ENCODE data around the gene CDH4. TPM values are rescaled to one million over a fixed set of nuclear protein-coding genes. Genes with fewer than 3 reads are reported as not detected.
A peak's percentile ranks its signal among the peaks of the same experiment; 100 is the strongest.

The CDH4 gene
- total RNA-seq, 2 donors from 2014 or later: 0.06 to 0.08 TPM

DNA sequence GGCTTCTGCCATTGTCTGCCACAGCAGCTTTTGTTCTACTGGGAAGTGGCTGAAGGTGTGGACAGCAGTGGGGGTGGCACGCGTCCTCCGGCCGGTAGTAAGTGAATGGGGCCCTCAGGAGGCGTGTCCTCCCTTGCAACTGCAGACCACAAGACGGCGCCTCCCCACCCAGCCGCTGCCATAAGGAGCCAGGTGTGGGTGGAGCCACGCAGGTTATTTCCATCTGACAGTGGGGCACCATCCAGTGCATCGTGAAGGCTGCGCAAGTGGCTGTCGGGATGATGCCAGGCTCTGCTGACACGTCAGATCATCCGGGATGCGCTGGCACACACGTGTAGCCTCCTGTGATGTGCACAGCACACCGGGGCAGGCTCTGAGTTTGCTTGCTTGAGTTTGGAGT, 379.7 kb downstream of the CDH4 start:
- intact Hi-C loops (cut with DNase I): no loop called here
- ATAC-seq (no peak), DNase-seq (peak; percentile 6)

DNA sequence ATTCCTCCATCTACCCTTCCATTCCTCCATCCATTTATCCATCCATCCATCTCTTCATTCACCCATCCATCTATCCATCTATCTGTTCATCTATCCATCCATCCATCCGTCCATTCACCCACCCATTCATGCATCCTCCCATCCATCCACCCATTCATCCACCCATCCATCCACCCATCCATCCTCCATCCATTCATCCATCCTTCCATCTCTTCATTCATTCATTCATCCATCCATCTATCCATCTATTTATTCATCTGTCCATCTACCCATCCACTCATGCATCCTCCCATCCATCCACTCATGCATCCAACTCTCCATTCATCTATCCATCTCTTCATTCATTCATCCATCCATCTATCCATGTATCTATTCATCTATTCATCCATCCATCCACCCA, 380.9 kb downstream of the CDH4 start:
- DNase-seq (no peak), ATAC-seq (no peak)
- intact Hi-C loops (cut with DNase I): no loop called here

DNA sequence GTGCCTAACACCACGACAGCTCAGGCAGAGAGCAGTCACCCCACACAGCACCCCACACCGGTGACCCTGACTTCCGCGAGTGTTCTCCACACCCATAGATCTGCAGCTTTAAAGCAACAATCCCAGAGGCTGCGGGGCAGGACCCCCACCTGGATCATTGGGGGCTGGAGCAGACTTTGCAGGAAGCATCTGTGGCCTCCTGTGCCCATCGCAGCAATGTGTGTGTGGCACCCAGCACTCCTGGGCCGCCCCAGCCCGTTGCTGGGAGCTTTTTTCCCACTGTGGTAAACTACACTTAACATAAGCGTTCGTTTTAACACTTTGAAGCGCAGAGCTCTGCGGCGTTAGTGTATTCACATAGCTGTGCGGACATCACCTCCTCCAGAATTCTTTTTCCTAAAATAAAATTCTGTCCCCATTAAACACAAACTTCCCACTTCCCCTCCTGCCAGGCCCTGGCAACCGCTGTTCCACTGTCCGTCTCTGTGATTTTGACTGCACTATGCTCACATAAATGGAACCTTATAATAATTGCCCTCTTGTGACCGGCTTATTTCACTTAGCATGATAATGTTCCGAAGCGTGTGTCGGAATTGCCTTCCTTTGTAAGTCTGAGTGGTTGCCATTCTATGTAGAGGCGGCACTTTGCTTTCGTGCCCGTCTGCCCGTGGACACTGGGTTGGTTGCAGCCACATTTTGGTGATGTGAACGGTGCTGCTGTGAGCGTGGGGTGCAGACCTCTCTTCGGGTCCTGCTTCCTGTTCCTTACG, 382.5 kb downstream of the CDH4 start:
- intact Hi-C loops (cut with DNase I): no loop called here
- no peak for DNase-seq
- no peak for ATAC-seq

DNA sequence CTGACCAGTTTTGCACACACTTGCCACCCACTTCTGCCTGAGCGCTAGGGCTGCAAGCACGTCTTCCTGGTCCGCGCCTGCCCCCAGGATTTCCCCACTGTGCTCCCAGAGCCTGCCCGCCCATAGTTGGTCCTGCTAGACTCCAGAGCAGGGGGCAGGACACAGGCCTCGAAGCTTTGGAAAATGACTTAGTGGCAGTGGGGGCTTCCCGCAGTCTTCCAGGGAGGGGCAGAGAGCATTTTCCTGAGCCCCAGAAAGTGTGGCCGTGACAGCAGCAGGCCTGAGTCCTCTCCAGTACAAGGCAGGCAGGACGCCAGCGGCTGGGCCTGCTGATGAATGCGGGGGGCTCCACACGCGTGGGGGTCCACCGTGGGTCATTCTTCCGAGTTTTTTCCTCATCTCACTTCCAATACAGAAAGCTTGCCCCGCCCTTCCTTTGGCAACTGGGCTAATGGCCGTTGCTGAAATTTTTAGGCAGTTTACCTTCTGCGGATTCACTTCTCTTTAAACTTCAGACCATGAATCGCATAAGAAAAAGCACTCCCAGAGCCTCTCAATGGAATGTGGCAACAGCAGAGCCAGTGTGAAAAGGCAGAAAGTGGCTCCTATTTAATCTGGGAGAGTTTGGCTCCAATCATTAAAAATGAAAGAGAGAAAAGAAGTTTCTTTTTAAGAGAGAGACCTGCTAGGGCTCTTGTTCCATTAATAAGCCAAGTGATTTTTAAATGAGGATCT, 383.8 kb downstream of the CDH4 start:
- intact Hi-C loops (cut with DNase I): no loop called here
- no peak for ATAC-seq
- no peak for DNase-seq

DNA sequence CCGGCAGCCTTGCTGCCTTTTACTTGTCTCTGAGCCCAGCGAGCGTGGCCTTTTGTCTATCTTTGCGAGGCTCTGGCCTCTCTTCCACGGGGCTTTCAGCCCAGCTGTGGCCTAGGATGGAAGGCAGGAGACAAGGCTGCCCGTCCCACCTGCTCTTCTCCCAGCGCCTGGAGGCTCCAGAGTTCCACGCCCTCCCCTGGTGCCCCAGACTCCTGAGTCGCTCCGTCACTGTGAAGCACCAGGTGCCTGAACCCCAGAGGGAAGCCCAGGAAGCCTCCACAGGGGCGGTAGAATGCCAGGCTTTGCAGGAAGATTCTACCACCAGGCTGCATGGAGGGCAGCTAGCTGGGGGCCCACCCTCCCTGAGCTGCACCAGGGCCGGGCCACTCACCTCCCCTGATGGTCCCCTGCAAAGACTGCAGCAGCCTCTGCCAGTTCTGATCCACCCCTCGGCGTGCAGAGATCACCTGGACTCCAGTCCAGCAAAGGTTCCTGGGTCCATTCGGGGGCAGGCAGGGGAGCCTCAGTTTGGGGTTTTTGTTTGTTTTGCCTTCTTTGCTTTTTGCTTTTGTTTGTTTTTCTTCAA, 384.6 kb downstream of the CDH4 start:
- no peak for ATAC-seq
- DNase-seq: no peak
- intact Hi-C loops (cut with DNase I): no loop called here

DNA sequence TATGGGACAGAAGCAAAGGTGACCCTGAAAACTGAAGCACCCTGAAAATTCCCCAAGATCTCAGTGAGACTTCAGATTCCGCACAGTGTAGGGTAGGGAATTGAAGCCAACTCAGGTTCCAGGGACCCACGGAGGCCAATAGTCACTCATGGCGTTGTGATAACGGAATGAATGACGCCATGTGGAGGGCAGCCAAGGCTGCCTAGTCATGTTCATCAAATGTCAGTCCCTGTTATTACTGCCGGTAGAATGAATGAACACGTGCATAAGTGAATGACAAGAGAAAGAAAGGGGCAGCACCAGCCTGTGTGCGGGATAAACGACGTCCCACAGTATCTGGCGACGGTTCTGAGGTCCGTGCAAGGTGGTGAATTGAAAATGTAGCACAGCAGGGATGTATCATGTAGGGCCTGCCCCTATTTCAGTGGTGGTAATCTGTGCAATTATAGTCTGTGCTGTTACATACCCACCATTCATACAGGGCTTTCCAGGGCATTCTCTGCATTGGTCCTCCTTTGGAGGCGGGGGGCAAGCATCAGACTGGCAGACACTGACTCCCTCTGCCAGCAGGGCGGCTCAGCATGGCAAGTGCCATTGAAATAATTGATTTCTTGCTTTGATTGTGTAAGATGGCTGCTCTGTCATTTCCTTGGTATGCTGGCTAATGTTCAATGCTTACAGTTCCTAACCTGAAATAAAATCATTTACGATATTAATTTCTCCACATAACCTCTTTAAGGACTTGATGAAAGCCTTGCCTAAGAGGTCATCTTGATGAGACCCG, 386.9 kb downstream of the CDH4 start:
- intact Hi-C loops (cut with DNase I): no loop called here
- ATAC-seq: no peak

DNA sequence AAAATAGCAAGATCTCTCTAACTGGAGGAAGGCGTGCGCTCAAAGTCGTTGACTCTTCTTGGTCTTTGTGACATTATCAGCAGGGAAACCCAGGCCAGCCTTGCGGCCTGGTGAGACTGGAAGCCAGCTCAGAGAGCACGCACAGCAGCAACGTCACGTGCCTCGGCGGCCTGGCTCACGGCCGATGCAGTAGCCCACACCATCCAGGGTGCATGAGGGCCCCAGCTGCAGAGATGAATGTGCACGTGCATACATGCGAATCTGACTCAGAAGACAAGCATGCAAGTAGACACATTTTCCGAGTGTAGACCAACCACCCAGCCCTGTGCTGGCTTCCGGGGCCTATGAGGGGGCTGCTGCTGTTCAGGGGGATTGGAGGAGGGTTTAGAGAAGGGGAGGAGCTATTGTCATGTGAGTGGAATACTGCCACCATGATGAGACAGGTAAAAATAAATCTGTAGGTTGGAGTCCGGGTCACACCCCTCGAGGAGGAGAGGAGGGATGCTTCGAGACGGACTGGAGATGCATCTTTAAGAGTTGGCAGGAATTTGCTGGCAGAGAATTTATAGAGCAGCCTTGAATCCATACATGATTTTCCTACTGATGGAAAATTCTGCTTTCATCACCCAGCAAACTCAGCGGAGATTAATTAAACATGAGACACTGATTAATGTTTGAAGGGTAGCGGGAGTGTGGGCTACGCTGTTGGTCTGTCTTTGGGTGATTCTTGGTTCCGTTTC, 388.2 kb downstream of the CDH4 start:
- intact Hi-C loops (cut with DNase I): no loop called here
- DNase-seq (no peak), ATAC-seq (no peak)

More for the DNA sequence above, 386.9 kb downstream of the CDH4 start:
- DNase-seq: no peak

DNA sequence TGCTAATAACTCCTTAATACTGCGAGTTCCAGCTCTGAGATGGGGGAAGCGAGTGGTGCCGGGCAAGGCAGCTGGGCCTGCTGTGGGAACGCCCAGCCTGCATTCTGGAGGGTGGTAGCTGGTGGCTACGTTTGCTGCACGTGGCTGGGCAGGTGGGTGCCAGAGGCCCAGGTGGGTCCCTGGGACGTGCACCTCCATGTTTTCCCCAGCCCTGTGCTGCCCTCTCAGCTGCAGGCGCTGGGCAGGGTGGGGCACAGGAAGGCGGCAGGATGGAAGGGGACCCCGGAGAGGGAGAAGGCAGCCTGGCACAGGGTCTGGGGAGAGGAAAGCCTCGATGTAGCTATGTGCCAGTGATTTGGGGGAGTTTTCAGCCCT, 388.8 kb downstream of the CDH4 start:
- no peak for ATAC-seq
- DNase-seq: no peak
- intact Hi-C loops (cut with DNase I): no loop called here

DNA sequence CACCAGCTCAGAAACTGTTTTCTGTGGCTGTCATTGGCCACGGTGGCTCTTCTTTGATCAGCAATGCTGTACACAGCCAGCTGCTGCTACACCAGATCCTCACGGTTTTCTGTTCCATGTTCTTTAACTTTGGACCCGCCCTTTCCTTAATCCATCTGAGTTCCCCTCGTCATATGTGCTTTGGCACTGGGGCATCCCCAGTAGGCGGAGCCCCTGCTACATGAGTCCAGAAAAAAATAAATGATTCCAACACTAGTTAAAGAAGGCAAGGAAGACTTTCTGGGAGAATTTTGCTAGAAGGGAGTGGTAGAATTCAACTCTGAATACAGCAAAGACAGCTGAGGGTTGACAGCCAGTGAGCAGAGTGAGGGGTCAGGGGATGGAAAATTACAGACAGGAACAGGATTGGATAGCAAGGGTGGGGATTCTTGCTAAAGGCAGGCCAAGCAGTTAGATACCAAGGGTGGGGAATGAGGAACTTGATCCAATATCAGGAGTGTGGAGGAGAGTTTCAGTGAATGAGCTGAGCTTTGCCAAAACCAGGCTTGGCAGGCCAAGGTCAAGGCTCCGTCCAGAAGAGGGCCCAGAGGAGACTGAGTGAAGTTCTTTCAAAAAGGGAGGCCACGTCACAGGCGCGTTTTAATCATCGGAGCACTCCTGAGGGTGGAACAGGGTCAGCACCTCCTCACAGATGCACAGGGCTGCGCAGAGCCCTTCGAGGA, 391.8 kb downstream of the CDH4 start:
- ATAC-seq: peak; percentile 69 to 92
- intact Hi-C loops (cut with DNase I): no loop called here
- peak; percentile 72 for DNase-seq

DNA sequence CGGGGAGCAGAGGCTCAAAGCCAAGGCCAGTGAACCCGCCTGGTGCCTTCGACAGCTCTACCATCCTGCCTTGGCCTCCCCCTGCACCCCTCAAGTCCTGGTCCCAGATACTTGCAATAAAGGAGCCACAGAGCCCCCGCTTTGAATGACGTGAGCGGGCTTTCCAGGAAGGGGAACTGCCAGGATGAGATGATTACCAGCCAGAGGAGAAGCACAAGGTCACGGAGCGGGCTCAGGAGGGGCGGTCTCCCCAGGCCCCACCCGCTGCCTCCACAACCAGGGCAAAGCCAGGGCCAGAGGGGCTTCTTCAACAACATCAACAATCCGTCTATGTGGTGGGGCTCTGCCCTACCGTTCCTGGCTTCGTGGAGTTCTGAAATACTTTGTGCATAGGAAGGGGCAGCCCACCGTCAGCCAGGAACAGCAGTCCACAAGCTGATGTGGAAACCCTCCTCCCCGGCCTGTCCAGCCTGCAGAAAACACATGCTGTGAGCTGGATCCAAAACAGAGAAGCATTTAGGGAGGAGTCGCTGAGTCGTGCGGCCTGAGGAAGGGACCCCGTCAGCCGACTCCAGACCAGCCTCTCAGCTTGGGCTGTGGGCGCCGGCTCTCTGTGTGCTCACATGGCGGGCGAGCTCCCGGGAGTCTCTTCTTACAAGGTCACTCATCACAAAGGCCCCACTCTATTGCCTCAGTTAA, 392.5 kb downstream of the CDH4 start:
- ATAC-seq (peak; percentile 6 to 36), DNase-seq (no peak)
- intact Hi-C loops (cut with DNase I): no loop called here

DNA sequence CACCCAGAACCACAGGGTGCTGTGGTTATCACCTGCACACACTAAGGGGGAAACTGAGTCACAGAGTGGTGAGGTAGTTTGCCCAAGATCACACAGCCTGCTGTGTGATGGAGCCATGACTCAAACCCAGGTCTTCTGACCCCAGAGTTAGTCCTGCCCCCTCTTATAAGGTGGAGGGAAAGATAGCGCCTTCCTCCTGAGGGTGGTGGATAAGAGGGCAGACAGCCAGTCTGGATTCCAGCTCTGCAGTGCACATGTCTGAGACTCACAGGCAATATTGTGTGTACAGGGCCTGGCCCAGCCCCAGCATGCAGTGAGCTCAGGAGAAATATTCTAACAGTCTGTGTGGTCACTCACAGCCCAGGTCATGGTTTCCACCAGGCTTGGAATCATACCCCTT, 393.7 kb downstream of the CDH4 start:
- DNase-seq: no peak
- intact Hi-C loops (cut with DNase I): no loop called here
- peak in 1 of 2 donors; percentile 13 for ATAC-seq

DNA sequence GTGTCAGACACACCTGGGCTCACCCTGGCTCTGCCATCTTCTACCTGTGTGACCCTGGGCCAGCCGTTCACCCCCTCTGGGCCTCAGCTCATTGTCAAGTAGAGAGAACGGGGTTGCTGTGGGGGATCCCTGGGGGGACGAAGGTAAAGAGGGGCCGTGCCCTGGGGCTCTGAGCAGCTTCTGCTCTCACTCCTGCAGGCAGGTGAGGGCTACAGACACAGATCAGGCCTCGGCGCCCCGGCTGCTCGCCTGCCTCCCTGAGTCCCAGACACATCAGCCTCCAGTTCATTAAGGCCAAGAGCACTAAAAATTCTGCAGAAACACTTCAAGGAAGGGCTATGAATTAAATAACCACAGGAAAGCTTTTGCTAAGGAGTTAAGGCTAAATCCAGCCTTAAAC, 394.4 kb downstream of the CDH4 start:
- intact Hi-C loops (cut with DNase I): no loop called here
- ATAC-seq (no peak), DNase-seq (no peak)

DNA sequence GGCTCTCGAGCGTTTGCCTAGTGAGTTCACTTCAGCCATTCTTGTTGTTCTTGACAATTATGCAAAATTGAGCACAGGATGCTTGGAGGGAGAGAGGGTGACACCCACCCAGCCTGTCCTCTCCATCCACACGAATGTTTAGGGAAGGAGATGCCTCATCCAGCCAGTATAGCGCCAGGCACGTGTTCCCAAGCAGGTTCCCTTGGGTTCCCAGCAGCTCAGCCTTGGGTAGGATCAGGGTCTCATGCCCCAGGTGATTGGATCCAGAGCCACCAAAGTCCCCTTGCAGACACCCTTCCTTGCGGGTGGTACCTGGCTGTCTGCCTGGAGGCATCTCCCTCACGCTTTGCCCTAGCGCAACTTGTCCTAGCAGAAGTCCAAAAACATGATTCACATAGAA, 394.9 kb downstream of the CDH4 start:
- intact Hi-C loops (cut with DNase I): no loop called here
- ATAC-seq (no peak), DNase-seq (no peak)

DNA sequence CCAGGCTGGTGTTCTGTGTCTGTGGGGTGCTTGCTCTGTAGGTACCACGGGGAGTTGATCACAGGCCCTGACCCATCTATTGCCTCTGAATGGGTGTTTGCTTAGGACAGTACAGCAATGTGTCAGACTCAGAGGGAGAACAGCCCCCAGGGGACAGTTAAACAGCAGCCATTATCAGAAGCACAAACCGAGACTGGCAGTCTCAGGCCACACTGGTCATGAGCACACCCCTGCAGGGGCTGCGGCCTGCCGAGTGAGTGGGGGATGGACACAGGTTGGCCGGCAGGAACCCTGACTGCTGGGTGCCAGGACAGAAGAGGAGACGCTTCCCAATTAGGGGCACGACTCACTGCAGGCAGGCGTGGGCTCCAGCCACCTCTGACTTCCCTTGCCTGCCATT, 395.6 kb downstream of the CDH4 start:
- intact Hi-C loops (cut with DNase I): no loop called here
- ATAC-seq: no peak
- no peak for DNase-seq

DNA sequence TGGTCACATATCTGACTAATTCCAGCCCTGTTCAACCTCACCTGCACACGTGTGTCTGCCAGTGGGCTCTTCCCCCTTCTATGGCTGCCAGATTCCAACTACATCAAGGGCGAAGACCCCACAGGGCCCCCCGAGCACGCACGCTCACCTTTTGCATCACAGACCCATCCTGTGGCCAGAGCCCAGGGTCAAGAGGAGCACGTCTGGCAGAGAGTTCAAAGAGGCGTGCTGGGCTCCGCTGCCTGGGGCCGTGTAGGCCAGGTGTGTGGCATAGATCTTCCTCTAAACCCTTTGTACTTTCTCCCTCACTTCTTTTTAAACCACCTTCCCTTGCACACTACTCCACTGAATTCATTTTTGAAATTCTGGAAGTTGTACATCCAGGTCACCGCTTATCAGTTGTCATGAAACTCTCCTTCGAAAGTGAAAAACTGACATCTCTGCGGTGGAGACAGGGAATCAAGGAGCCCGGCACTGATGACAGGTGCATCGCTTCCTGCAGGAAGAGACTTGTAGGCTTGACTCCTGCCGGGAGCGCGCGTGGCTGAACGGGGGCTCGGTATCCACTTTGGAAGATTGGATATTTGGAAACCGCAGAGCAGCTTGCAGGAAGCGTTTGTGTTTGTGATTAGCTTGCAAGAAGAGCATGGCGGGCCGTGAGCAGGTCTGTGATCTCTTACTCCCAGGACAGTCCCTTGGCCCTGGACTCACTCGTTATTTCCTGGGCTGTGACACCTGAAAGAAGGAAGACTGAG, 397.2 kb downstream of the CDH4 start:
- DNase-seq (no peak), ATAC-seq (no peak)
- intact Hi-C loops (cut with DNase I): no loop called here

DNA sequence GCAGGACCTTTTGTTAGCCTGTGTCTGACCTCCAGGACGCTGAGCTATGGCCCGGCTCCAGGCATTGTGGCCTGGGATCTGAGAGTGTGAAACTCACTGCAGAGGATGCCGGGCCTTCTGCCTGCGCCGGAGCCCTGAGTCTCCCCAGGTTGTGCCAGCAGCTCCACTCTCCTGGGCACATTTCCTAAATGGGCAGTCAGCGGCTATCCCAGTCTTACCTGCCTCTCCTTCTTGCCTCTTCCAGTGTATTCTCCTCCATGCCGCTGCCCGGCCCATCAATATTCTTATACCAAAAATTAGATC, 397.8 kb downstream of the CDH4 start:
- no peak for ATAC-seq
- no peak for DNase-seq
- intact Hi-C loops (cut with DNase I): no loop called here

DNA sequence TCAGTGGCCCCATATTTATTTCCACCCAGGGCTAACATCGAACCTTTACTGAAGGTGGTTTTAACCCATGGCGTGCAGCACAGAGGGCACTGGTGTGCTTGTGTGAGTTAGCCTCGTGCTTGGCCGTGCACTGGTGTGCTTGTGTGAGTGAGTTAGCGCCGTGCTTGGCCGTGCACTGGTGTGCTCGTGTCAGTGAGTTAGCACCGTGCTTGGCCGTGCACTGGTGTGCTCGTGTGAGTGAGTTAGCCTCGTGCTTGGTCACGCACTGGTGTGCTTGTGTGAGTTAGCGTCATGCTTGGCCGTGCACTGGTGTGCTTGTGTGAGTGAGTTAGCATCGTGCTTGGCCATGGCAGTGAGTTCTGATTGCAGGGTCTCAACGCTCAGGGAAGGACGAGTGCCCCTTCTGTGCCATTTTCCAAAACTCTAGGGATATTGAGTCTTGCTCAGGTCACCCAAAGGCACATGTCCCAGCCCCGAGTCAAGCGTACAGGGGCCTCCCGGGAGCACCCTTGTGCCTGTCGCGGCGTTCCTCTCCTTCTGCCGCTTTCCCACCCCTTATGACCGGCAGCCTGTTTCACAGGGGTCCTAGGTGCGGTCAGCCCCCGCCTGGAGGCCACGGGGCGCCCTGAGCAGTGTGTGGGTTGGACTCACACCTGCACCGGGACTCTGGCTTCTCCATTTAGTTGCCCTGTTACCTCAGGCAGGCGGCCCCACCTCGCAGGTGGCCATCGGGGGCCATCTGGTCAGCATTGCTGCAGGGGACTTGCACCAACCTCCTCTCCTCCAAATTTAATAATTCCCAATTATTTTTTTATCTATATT, 399.1 kb downstream of the CDH4 start:
- ATAC-seq (no peak), DNase-seq (no peak)
- intact Hi-C loops (cut with DNase I): no loop called here
